IMR-90 (cell line): ENCODE measurements around the gene GCN1. TPM values are rescaled to one million over a fixed set of nuclear protein-coding genes. Genes with fewer than 3 reads are reported as not detected.

Experiments used
- ATAC-seq: fragments of 200-7000 bp; cut with Tn5 transposase; 2 replicates; pipeline ENCODE4 v1.9.1; 2020; ENCODE audit warnings: low read depth, mild to moderate bottlenecking, moderate library complexity
- BruUV-seq: library from RNA; stranded (reverse); fragments of 400-500 nt; replicated peaks from 2 replicates; lab custom pipeline; 2021; lab: Mats Ljungman, UMichigan
- CTCF ChIA-PET: fragments of 300-600 bp; formaldehyde crosslinking; extraction: SDS; loops from one replicate; lab custom pipeline; 2021; ENCODE audit warnings: antibody characterized with exemption; lab: Yijun Ruan, JAX
- POLR2A ChIA-PET: fragments of 300-600 bp; sonication (Branson Sonifier 250); formaldehyde crosslinking; loops from one replicate; lab custom pipeline; 2022; ENCODE audit warnings: antibody characterized with exemption; ENCODE audit not compliant: unreplicated experiment; lab: Charles Lee
- DNase-seq: peaks from one replicate; pipeline ENCODE4 v3.0.0; 2013
- H2AFZ ChIP-seq: replicated peaks from 2 replicates; pipeline ENCODE3; 2013; ENCODE audit warnings: low read length, mild to moderate bottlenecking; ENCODE audit not compliant: poor library complexity
- H2AK5ac ChIP-seq: 2 replicates; pipeline ENCODE4 v1.6.1; 2013; ENCODE audit warnings: low read depth, low read length, inconsistent platforms
- H2AK9ac ChIP-seq: replicated peaks from 2 replicates; pipeline ENCODE3; 2013; ENCODE audit warnings: mild to moderate bottlenecking, low read depth, low read length, moderate library complexity; ENCODE audit not compliant: poor library complexity
- H2BK120ac ChIP-seq: 2 replicates; pipeline ENCODE4 v1.6.1; 2013; ENCODE audit warnings: low read depth, low read length, inconsistent platforms
- H2BK15ac ChIP-seq: 3 replicates; pipeline ENCODE4 v1.6.1; 2013; ENCODE audit warnings: low read depth, low read length, inconsistent platforms
- H2BK20ac ChIP-seq: 2 replicates; pipeline ENCODE4 v1.6.1; 2013; ENCODE audit warnings: low read depth, mild to moderate bottlenecking, inconsistent platforms, low read length, moderate library complexity
- H2BK5ac ChIP-seq: 2 replicates; pipeline ENCODE4 v1.6.1; 2013; ENCODE audit warnings: mild to moderate bottlenecking, low read depth, low read length, inconsistent platforms; ENCODE audit not compliant: poor library complexity, severe bottlenecking
- H3K14ac ChIP-seq: replicated peaks from 2 replicates; pipeline ENCODE4 v1.6.1; 2013; ENCODE audit warnings: low read depth, low read length, inconsistent platforms
- H3K18ac ChIP-seq: 2 replicates; pipeline ENCODE4 v1.6.1; 2013; ENCODE audit warnings: low read depth, low read length, control low read depth
- H3K23ac ChIP-seq: 2 replicates; pipeline ENCODE4 v1.6.1; 2013; ENCODE audit warnings: low read depth, low read length, inconsistent platforms
- H3K27ac ChIP-seq: 2 replicates; pipeline ENCODE4 v1.5.1; 2013; ENCODE audit warnings: mild to moderate bottlenecking, control low read depth, low read length; ENCODE audit not compliant: insufficient read depth
- H3K27me3 ChIP-seq: 2 replicates; pipeline ENCODE4 v1.6.1; 2013; ENCODE audit warnings: low read length; ENCODE audit not compliant: control insufficient read depth, insufficient read depth
- H3K36me3 ChIP-seq: 2 replicates; pipeline ENCODE4 v1.6.1; 2013; ENCODE audit warnings: low read length, mixed read lengths; ENCODE audit not compliant: control insufficient read depth, insufficient read depth
- H3K4ac ChIP-seq: 2 replicates; pipeline ENCODE4 v1.6.1; 2013; ENCODE audit warnings: low read depth, low read length, inconsistent platforms
- H3K4me1 ChIP-seq: 2 replicates; pipeline ENCODE4 v1.6.1; 2013; ENCODE audit warnings: low read length, mixed read lengths; ENCODE audit not compliant: control insufficient read depth, insufficient read depth
- H3K4me2 ChIP-seq: 2 replicates; pipeline ENCODE4 v1.6.1; 2013; ENCODE audit warnings: low read depth, mild to moderate bottlenecking, control low read depth, low read length, moderate library complexity
- H3K4me3 ChIP-seq: 2 replicates; pipeline ENCODE4 v1.5.1; 2013; ENCODE audit warnings: low read depth, mild to moderate bottlenecking, control low read depth, low read length, moderate library complexity; ENCODE audit not compliant: insufficient read depth
- H3K56ac ChIP-seq: 2 replicates; pipeline ENCODE4 v1.6.1; 2013; ENCODE audit warnings: low read length, inconsistent platforms; ENCODE audit not compliant: insufficient read depth; ENCODE audit errors: extremely low read depth
- H3K79me1 ChIP-seq, 2 experiments: 2 replicates each; pipeline ENCODE4 v1.6.1; 2013; ENCODE audit warnings: low read length in 2 of 2, inconsistent platforms in 1 of 2, low read depth in 1 of 2
- H3K9ac ChIP-seq: 2 replicates; pipeline ENCODE4 v1.6.1; 2013; ENCODE audit warnings: low read depth, low read length, control low read depth
- H3K9me1 ChIP-seq: 2 replicates; pipeline ENCODE4 v1.6.1; 2013; ENCODE audit warnings: low read length, inconsistent platforms; ENCODE audit not compliant: insufficient read depth
- H3K9me3 ChIP-seq: 2 replicates; pipeline ENCODE4 v1.6.1; 2013; ENCODE audit warnings: low read length; ENCODE audit not compliant: control insufficient read depth, insufficient read depth
- H4K20me1 ChIP-seq: 2 replicates; pipeline ENCODE4 v1.6.1; 2013; ENCODE audit warnings: low read length, inconsistent platforms; ENCODE audit not compliant: insufficient read depth
- H4K5ac ChIP-seq: 2 replicates; pipeline ENCODE4 v1.6.1; 2013; ENCODE audit warnings: mild to moderate bottlenecking, low read depth, low read length, control low read depth
- H4K8ac ChIP-seq, 2 experiments: 2 replicates each; pipeline ENCODE4 v1.6.1; 2013; ENCODE audit warnings: low read depth in 2 of 2, low read length in 2 of 2, control low read depth in 1 of 2, inconsistent platforms in 1 of 2
- H4K91ac ChIP-seq: 2 replicates; pipeline ENCODE4 v1.6.1; 2013; ENCODE audit warnings: low read depth, low read length, inconsistent platforms; ENCODE audit not compliant: insufficient read depth
- BHLHE40 ChIP-seq: fragments of 150-350 bp; IDR thresholded peaks from 2 replicates; pipeline ENCODE4 v1.6.1; 2016; ENCODE audit warnings: mild to moderate bottlenecking, low read depth, low read length
- CEBPB ChIP-seq: IDR thresholded peaks from 2 replicates; pipeline ENCODE4 v1.6.1; 2012; ENCODE audit warnings: low read depth, low read length, improper control_type of control experiment
- CHD1 ChIP-seq: IDR thresholded peaks from 2 replicates; pipeline ENCODE4 v1.6.1; 2012; ENCODE audit warnings: low read depth, low read length, improper control_type of control experiment
- CTCF ChIP-seq: conservative IDR thresholded peaks from 2 replicates; pipeline ENCODE4 v1.5.1; 2012; ENCODE audit warnings: mild to moderate bottlenecking, low read depth, low read length, improper control_type of control experiment
- FOS ChIP-seq: fragments of 150-350 bp; IDR thresholded peaks from 2 replicates; pipeline ENCODE4 v1.6.1; 2016; ENCODE audit warnings: low read depth, low read length
- MAFK ChIP-seq: IDR thresholded peaks from 2 replicates; pipeline ENCODE4 v1.6.1; 2012; ENCODE audit warnings: low read depth, low read length, improper control_type of control experiment
- MAZ ChIP-seq: IDR thresholded peaks from 2 replicates; pipeline ENCODE4 v1.6.1; 2012; ENCODE audit warnings: low read depth, mild to moderate bottlenecking, low read length, improper control_type of control experiment, moderate library complexity, borderline replicate concordance
- MXI1 ChIP-seq: IDR thresholded peaks from 2 replicates; pipeline ENCODE4 v1.6.1; 2012; ENCODE audit warnings: low read depth, mild to moderate bottlenecking, low read length, moderate library complexity, borderline replicate concordance
- NFE2L2 ChIP-seq: fragments of 150-350 bp; IDR thresholded peaks from 2 replicates; pipeline ENCODE4 v1.6.1; 2016; ENCODE audit warnings: low read depth, mild to moderate bottlenecking, low read length
- POLR2A ChIP-seq: IDR thresholded peaks from 2 replicates; pipeline ENCODE4 v1.6.1; 2012; ENCODE audit warnings: mild to moderate bottlenecking, low read depth, low read length
- RAD21 ChIP-seq: IDR thresholded peaks from 2 replicates; pipeline ENCODE4 v1.6.1; 2012; ENCODE audit warnings: low read length, improper control_type of control experiment
- RCOR1 ChIP-seq: IDR thresholded peaks from 2 replicates; pipeline ENCODE4 v1.6.1; 2012; ENCODE audit warnings: mild to moderate bottlenecking, low read length, improper control_type of control experiment; ENCODE audit not compliant: insufficient replicate concordance
- RFX5 ChIP-seq: IDR thresholded peaks from 2 replicates; pipeline ENCODE4 v1.8.0; 2012; ENCODE audit warnings: low read depth, mild to moderate bottlenecking, low read length, moderate library complexity
- SMC3 ChIP-seq: fragments of 150-350 bp; IDR thresholded peaks from 2 replicates; pipeline ENCODE4 v1.6.1; 2016; ENCODE audit warnings: low read depth, mild to moderate bottlenecking, antibody characterized with exemption, low read length, moderate library complexity
- USF2 ChIP-seq: fragments of 150-350 bp; IDR thresholded peaks from 2 replicates; pipeline ENCODE4 v1.6.1; 2017; ENCODE audit warnings: mild to moderate bottlenecking, antibody characterized with exemption, low read length, low read depth
- WGBS, 2 experiments: methylation state at CpG; one replicate each; pipeline versions ENCODE4 v1.1.5 to v1.1.7; 2013; ENCODE audit warnings: missing lambda C conversion rate in 2 of 2; ENCODE audit not compliant: insufficient read length in 1 of 2; ENCODE audit errors: extremely low coverage in 2 of 2; 5-methylcytosine and 5-hydroxymethylcytosine counted together
- dilution Hi-C: fragments of 300-500 bp; cut with HindIII; formaldehyde crosslinking; loops from one replicate; pipeline ENCODE4 v1.14.3; 2018; ENCODE audit warnings: low sequenced_read_pairs; ENCODE audit not compliant: unreplicated experiment
- in situ Hi-C: fragments of 300-500 bp; cut with MboI; formaldehyde crosslinking; loops from 3 replicates; pipeline ENCODE4 v1.14.3; 2019; ENCODE audit warnings: low sequenced_read_pairs, inconsistent platforms, mixed read lengths
- intact Hi-C: fragments of 100-400 bp; cut with micrococcal nuclease; formaldehyde crosslinking; loops from 2 replicates; pipeline ENCODE4 v1.10.0; 2022
- polyA plus RNA-seq, 3 experiments: library from polyadenylated mRNA; depleted of rRNA; stranded (reverse); fragments of >200 nt; gene quantifications; 2 replicates each; pipeline ENCODE4 v1.2.3, GENCODE V29; 2012; ENCODE audit warnings: low replicate concordance in 1 of 3
- total RNA-seq: library from RNA; depleted of rRNA; stranded (reverse); fragments of >200 nt; gene quantifications from 2 replicates; pipeline ENCODE4 v1.2.3, GENCODE V29; 2012
- TF ChIP-seq, protein P1 (sequence below): fragments of 150-350 bp; IDR thresholded peaks from 2 replicates; pipeline ENCODE4 v1.6.1; 2016; ENCODE audit warnings: low read depth, mild to moderate bottlenecking, low read length, moderate library complexity, borderline replicate concordance

The GCN1 gene
- total and polyA plus RNA-seq, 2 of the 4 experiments (the other 2 are of a cell fraction) = 57.8 to 77.6 TPM

- Histone ChIP-seq H3K4me3 (no peak overlapping the region), H2BK20ac (no peak overlapping the region), H3K79me1 (peaks cover 5 to 20% of the 10 kb centered on the region in 2 experiments), H3K23ac (no peak overlapping the region), H3K27ac (no peak overlapping the region), H3K27me3 (no peaks in the 10 kb centered on the region), H2BK120ac (no peak overlapping the region), H3K56ac (no peak overlapping the region), H3K9ac (no peak overlapping the region), H3K4me2 (no peak overlapping the region), H3K9me1 (0 out of 2 replicates have a peak, but pooled peaks cover 4% of the 10 kb centered on the region), H2AK9ac (no peak overlapping the region), H4K8ac (no peak overlapping the region), H2BK15ac (no peak overlapping the region), H2AK5ac (no peak overlapping the region), H4K20me1 (no peaks in the 10 kb centered on the region), H2AFZ (no peak overlapping the region), H3K4ac (no peak overlapping the region), H3K14ac (no peak overlapping the region), H3K9me3 (no peaks in the 10 kb centered on the region), H3K18ac (no peak overlapping the region), H3K36me3 (peaks cover 21% of the 10 kb centered on the region), H4K5ac (no peak overlapping the region), H3K4me1 (no peaks in the 10 kb centered on the region), H4K91ac (no peak overlapping the region), H2BK5ac (no peak overlapping the region)
- dilution Hi-C loops (no loop called here), intact Hi-C loops (no loop called here), in situ Hi-C loops (no loop called here)
- ChIA-PET POLR2A (no interaction called here), CTCF (no interaction called here)
- no peak for ATAC-seq
- no peak for DNase-seq
- TF ChIP-seq USF2 (no peak), CHD1 (no peak), POLR2A (no peak), SMC3 (no peak), CEBPB (no peak), NFE2L2 (no peak), RFX5 (no peak), MAFK (no peak), RCOR1 (no peak), CTCF (no peak), MXI1 (no peak), MAZ (no peak), FOS (no peak), BHLHE40 (no peak), RAD21 (no peak)
- TF ChIP-seq, protein P1, sequence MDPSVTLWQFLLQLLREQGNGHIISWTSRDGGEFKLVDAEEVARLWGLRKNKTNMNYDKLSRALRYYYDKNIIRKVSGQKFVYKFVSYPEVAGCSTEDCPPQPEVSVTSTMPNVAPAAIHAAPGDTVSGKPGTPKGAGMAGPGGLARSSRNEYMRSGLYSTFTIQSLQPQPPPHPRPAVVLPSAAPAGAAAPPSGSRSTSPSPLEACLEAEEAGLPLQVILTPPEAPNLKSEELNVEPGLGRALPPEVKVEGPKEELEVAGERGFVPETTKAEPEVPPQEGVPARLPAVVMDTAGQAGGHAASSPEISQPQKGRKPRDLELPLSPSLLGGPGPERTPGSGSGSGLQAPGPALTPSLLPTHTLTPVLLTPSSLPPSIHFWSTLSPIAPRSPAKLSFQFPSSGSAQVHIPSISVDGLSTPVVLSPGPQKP = no peak
- WGBS, 2 experiments = 94% methylated on average over 7 of the region's 10 CpGs; no CpG with 5 or more reads in 1 of the 2 experiments
- BruUV-seq = no TSS peak
Measured at GRCh38 chr12:120206228-120206627, 11.7 kb upstream of the GCN1 start.
